Karpas-422 (cell line): ENCODE data around the gene ADRB1. TPM values are rescaled to one million over a fixed set of nuclear protein-coding genes. Genes with fewer than 3 reads are reported as not detected.

Experiments used
- total RNA-seq: library from RNA; depleted of rRNA; stranded (reverse); fragments of >200 nt; shearing (Covaris generic); gene quantifications from 2 replicates; pipeline ENCODE4 v1.2.3, GENCODE V29; 2014; ENCODE audit warnings: low replicate concordance; rRNA removed

The ADRB1 gene
- total RNA-seq, 1 experiment from 2014 or later: not detected

Other genes starting within 250 kb of the ADRB1 start
- gene DCLRE1A, start 189.8 kb upstream of the ADRB1 start, total RNA-seq: 5.7 and 11.4 TPM in 2 replicates
- 14.7 and 21.9 TPM in 2 replicates for gene NHLRC2, start 189.2 kb upstream of the ADRB1 start, total RNA-seq
- gene CCDC186, start 130.3 kb downstream of the ADRB1 start, total RNA-seq: 14.6 and 24.2 TPM in 2 replicates
- not detected in 2 replicates for gene TDRD1, start 135.5 kb downstream of the ADRB1 start, total RNA-seq
- not detected in 2 replicates for gene VWA2, start 195.4 kb downstream of the ADRB1 start, total RNA-seq